NOMO-1 (cell line): ENCODE measurements around the gene ABCA7.

ENCODE experiments used
- DNase-seq, 2 experiments: peaks; one replicate each; lab custom pipeline; 2025; ENCODE audit not compliant: unreplicated experiment in 2 of 2; lab: John Stamatoyannopoulos, UW

Gene ABCA7

DNA sequence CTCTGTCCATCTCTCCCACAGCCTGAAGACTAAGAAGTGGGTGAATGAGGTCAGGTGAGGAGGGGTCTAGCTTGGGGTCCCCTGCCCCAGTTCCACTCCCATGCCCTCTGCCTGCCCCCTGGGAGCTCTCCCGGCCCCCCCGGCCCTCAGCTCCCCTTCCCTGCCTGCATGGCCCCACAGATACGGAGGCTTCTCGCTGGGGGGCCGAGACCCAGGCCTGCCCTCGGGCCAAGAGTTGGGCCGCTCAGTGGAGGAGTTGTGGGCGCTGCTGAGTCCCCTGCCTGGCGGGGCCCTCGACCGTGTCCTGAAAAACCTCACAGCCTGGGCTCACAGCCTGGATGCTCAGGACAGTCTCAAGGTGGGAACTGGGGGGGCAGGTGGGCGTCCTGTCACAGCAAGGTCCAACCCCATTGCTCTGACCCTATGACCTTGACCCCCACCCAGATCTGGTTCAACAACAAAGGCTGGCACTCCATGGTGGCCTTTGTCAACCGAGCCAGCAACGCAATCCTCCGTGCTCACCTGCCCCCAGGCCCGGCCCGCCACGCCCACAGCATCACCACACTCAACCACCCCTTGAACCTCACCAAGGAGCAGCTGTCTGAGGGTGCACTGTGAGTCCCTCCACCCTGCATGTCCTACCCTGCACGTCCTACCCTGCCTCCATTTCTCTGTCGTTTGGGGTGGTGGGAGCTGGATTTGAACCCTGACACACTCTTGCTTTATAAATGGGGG, 16.1 kb downstream of the ABCA7 start:
- no peak for DNase-seq

- no peak for DNase-seq
Observed at GRCh38 chr19:1057176-1057855, 17.4 kb downstream of the ABCA7 start.

- DNase-seq = no peak
Observed at GRCh38 chr19:1058112-1058511, 18.2 kb downstream of the ABCA7 start.

DNA sequence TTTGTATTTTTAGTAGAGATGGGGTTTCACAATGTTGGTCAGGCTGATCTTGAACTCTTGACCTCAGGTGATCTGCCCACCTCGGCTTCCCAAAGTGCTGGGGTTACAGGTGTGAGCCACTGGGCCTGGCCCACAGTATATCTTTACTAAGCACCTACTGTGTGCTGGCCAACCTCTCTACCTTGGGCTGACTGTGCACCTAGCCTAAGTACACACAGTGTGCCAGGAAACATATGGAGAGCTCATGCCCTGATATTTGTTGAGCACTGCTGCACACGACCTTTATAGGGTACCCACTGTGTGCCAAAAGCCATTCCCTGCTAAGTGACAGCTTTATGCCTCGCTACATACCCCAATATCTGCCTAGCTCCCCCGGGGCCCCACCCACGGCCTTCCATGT, 20.8 kb downstream of the ABCA7 start:
- no peak for DNase-seq

DNA sequence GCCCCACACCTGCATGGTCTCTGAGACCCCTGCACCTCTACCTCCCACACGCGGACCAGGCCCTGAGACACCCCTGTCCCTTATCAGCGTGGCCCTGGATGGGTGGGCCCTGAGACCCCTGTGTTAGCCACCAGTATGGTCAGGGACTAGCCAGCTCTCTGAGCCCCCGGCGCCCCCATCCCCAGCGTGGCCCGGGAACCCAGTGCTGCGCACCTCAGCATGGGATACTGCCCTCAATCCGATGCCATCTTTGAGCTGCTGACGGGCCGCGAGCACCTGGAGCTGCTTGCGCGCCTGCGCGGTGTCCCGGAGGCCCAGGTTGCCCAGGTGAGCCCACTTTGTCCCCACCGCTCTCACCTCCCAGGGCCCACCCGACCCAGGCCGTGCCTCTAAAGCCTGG, 22.1 kb downstream of the ABCA7 start:
- DNase-seq = no peak

DNA sequence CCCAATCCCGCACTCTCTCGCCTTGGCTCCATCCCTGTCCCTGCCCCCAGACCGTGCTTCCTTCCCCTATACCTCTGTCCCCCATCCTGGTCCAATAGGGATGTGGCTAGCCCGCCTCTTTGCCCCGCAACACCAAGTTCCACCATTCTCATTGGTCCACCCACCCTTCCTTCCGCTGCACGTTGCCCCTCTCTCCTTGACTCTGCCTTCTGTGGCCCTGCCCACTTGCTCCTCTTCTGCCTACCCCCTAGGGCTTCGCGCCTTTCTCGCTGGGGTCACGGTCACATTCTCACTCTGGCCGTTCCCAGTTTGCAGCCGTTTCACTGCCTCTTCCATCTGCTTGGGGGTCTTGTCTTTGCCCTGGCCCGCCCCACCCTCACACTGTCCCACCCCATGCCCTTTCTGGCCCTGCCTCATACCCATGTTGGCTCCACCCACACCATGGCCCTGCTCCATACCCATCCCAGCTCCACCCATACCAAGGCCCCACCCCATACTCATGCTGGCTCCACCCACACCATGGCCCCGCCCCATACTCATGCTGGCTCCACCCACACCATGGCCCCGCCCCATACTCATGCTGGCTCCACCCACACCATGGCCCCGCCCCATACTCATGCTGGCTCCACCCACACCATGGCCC, 22.6 kb downstream of the ABCA7 start:
- DNase-seq = no peak

DNA sequence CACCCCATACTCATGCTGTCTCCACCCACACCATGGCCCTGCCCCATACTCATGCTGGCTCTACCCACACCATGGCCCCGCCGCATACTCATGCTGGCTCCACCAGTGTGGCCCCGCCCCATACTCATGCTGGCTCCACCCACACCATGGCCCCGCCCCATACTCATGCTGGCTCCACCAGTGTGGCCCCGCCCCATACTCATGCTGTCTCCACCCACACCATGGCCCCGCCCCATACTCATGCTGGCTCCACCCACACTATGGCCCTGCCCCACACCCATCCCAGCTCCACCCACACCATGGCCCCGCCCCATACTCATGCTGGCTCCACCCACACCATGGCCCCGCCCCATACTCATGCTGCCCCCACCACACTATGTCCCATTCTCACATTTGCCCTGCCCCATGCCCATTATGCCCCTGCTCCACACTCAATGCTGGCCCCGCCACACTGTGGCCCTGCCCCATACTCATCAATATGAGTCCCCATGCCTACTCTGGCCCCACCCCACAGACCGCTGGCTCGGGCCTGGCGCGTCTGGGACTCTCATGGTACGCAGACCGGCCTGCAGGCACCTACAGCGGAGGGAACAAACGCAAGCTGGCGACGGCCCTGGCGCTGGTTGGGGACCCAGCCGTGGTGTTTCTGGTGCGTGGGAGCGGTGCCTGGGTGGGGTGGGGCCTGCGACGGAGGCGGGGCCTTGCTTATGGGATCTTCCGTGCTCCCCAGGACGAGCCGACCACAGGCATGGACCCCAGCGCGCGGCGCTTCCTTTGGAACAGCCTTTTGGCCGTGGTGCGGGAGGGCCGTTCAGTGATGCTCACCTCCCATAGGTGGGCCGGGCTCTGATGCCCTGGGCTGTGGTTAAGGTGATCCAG, 23.4 kb downstream of the ABCA7 start:
- no peak for DNase-seq

GRCh38 chr19:1063909-1064660, 24.2 kb downstream of the ABCA7 start:
- DNase-seq = no peak

DNA sequence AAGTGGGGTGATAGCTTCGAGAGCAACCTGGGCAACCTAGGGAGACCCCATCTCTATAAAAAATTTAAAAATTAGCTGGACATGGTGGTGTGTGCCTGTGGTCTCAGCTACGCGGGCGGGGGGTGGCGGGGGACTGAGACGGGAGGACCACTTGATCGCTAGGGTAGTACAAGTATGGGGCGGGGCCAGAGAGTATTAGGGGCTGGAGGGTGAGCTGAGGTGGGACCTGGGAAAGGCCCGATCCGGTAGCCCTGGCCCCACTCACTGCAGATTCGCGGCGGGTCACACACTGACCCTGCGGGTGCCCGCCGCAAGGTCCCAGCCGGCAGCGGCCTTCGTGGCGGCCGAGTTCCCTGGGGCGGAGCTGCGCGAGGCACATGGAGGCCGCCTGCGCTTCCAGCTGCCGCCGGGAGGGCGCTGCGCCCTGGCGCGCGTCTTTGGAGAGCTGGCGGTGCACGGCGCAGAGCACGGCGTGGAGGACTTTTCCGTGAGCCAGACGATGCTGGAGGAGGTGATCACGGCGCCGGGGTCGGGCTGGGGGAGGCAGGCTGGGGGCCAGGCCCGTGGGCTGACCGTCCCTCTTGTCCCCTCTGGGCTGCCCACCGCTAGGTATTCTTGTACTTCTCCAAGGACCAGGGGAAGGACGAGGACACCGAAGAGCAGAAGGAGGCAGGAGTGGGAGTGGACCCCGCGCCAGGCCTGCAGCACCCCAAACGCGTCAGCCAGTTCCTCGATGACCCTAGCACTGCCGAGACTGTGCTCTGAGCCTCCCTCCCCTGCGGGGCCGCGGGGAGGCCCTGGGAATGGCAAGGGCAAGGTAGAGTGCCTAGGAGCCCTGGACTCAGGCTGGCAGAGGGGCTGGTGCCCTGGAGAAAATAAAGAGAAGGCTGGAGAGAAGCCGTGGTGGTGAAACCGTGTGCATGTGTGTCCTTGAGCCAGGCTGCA, 25.0 kb downstream of the ABCA7 start:
- peak; percentile 71 to 79 for DNase-seq

DNA sequence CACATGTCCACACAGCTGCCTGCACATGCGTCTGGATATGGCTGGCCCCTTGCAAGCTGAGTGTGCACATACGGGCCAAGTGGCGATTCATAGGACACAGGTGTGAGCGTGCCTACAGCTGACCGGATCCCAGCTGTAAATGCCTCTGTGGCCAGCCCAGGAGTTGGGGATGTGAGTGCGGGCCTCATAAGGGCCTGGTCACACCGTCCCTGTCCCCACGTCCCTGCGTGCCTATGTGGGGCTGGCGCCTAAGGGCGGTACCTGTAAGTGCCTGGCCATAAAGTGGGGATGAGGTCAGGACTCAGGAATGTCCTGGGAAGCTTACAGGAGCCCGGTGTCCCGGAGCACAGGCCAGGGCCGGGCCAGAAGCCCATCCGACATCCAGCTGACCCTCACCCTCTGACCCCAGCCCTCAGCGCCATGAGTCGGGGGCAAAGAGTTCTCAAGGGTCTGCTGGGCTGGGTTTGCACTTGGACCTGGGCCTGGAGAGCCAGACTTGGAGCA, 25.8 kb downstream of the ABCA7 start:
- DNase-seq = no peak

DNA sequence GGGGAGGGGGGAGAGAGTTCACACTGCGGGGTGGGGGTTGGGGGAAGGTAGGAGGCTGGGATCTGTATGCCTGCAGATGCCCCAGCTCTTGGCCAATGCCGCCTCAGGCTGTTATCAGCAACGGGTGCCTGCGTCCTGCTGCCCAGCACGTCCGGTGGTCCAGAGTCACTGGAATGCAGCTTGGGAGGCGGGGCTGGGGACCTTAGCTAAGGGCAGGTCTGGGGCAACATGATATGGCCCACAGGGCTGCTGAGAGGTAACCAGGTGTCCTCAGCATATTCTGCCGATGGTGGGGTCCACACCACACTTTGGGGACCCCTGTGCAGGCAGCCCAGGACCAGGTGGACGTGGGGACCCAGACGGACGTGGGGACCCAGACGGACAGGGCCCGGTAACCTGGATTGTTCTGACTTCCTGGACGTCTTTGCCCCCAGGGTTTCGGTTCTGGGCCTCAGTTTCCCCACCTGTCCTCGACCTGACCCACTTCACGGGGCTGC, 26.4 kb downstream of the ABCA7 start:
- no peak for DNase-seq

- peak; percentile 65 to 72 for DNase-seq
Observed at GRCh38 chr19:1066748-1067340, 26.9 kb downstream of the ABCA7 start, which contains the start of gene ARHGAP45. TSS of gene ARHGAP45 (plus strand) at chr19:1067167. CDS start at chr19:1067406, 239 bp downstream.

DNA sequence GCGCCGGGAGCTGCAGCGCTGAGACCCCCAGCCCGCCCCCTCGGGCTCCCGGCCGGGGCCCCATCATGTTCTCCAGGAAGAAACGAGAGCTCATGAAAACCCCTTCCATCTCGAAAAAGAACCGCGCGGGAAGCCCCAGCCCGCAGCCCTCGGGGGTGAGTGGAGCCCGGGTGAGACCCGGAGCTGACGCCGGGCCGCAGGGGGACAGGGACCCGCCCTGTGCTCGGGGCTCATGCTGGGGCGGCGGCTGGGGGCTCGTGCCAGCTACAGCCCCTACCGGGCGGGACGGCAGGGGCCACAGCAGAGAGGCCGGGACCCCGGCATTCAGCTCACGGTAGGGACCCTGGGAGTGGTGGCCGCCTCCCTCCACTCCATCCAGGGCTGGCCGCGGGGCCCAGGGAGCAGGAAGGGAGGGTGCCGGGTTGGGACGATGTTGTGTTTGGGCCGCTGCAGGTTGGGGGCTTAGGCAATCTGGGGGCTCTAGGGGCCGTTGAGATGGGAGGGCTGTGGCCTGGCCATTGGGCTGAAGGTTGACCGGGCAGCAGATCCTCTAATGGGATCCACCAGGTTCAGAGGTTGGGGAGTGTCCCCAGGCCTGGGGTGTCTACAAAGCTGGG, 27.5 kb downstream of the ABCA7 start:
- DNase-seq = peak in 1 of 2 experiments; percentile 65

- peak; percentile 60 to 79 for DNase-seq
Observed at GRCh38 chr19:1068009-1069001, 28.4 kb downstream of the ABCA7 start.

- peak; percentile 90 to 92 for DNase-seq
Observed at GRCh38 chr19:1069009-1069779, 29.3 kb downstream of the ABCA7 start.

- no peak for DNase-seq
Observed at GRCh38 chr19:1070576-1070930, 30.6 kb downstream of the ABCA7 start.
